K562 (cell line): Measurements from ENCODE around the gene FETUB.

ENCODE experiments used
- CHD2 ChIP-seq: IDR thresholded peaks from 2 replicates; pipeline ENCODE4 v1.6.1; 2011; ENCODE audit warnings: low read depth, low read length
- EP300 ChIP-seq: IDR thresholded peaks from 2 replicates; pipeline ENCODE4 v1.6.1; 2012; ENCODE audit warnings: low read length, improper control_type of control experiment
- JUNB ChIP-seq: fragments of 450-650 bp; formaldehyde crosslinking; conservative IDR thresholded peaks from 2 replicates; pipeline ENCODE4 v1.4.0; 2020; ENCODE audit warnings: mild to moderate bottlenecking
- MEF2A ChIP-seq: IDR thresholded peaks from 2 replicates; pipeline ENCODE4 v1.6.1; 2011; ENCODE audit warnings: low read depth, mild to moderate bottlenecking, low read length, moderate library complexity; ENCODE audit not compliant: control insufficient read depth
- NR2C2 ChIP-seq, 2 experiments: fragments of 200-800 bp in 1 of 2; sonication (Bioruptor generic) in 1 of 2; sonication (generic) in 1 of 2; formaldehyde crosslinking in 1 of 2; IDR thresholded peaks; 2 replicates each; pipeline versions ENCODE4 v1.6.1 to v1.8.0; 2016 to 2022; ENCODE audit warnings: mild to moderate bottlenecking in 1 of 2, missing compliant biosample characterization in 1 of 2, missing genetic modification characterization in 1 of 2, missing genetic modification reagents in 1 of 2
- SMC3 ChIP-seq: conservative IDR thresholded peaks from 2 replicates; pipeline ENCODE4 v1.6.1; 2011; ENCODE audit warnings: low read depth, low read length, improper control_type of control experiment; ENCODE audit not compliant: insufficient read depth
- ZBTB33 ChIP-seq: sonication (generic); formaldehyde crosslinking; IDR thresholded peaks from 2 replicates; pipeline ENCODE4 v1.8.1; 2023; ENCODE audit warnings: mild to moderate bottlenecking, missing genetic modification reagents
- ZNF253 ChIP-seq: fragments of 250-450 bp; sonication (Bioruptor Pico); conservative IDR thresholded peaks from 2 replicates; pipeline ENCODE4 v1.6.1; 2021; ENCODE audit warnings: mild to moderate bottlenecking
- ZNF274 ChIP-seq: IDR thresholded peaks from 2 replicates; pipeline ENCODE4 v1.6.1; 2011; ENCODE audit warnings: low read depth, mild to moderate bottlenecking, low read length, moderate library complexity, borderline replicate concordance
- ZNF398 ChIP-seq: fragments of 250-450 bp; sonication (Bioruptor Pico); IDR thresholded peaks from 2 replicates; pipeline ENCODE4 v1.8.0; 2021; ENCODE audit warnings: moderate library complexity, mild to moderate bottlenecking, inconsistent platforms
- TF ChIP-seq, protein P1 (sequence below): fragments of 250-450 bp; sonication (Bioruptor Pico); IDR thresholded peaks from 2 replicates; pipeline ENCODE4 v1.8.0; 2022; ENCODE audit warnings: moderate library complexity, mild to moderate bottlenecking, inconsistent platforms
- TF ChIP-seq, protein P2 (sequence below): sonication (generic); formaldehyde crosslinking; IDR thresholded peaks from 2 replicates; pipeline ENCODE4 v1.8.0; 2022; ENCODE audit warnings: mild to moderate bottlenecking, low read depth, missing genetic modification reagents
- TF ChIP-seq, protein P3 (sequence below): conservative IDR thresholded peaks from 2 replicates; pipeline ENCODE4 v1.6.1; 2011; ENCODE audit warnings: low read depth, mild to moderate bottlenecking, low read length; ENCODE audit not compliant: control insufficient read depth

GRCh38 chr3:186640929-186641328 lies 730 bp downstream of the FETUB start:
- TF ChIP-seq, protein P1, sequence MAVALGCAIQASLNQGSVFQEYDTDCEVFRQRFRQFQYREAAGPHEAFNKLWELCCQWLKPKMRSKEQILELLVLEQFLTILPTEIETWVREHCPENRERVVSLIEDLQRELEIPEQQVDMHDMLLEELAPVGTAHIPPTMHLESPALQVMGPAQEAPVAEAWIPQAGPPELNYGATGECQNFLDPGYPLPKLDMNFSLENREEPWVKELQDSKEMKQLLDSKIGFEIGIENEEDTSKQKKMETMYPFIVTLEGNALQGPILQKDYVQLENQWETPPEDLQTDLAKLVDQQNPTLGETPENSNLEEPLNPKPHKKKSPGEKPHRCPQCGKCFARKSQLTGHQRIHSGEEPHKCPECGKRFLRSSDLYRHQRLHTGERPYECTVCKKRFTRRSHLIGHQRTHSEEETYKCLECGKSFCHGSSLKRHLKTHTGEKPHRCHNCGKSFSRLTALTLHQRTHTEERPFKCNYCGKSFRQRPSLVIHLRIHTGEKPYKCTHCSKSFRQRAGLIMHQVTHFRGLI (CRISPR knock-in tag), result no peak
- TF ChIP-seq JUNB (CRISPR knock-in tag) (no peak), ZNF274 (no peak), NR2C2 (CRISPR knock-in tag; IDR thresholded peaks at IDR 0.05) (no peak), NR2C2 (tag; IDR thresholded peaks at IDR 0.05) (no peak), CHD2 (no peak), ZBTB33 (no peak), ZNF253 (CRISPR knock-in tag) (no peak), MEF2A (no peak), SMC3 (no peak), EP300 (no peak), ZNF398 (no peak)
- TF ChIP-seq, protein P2, sequence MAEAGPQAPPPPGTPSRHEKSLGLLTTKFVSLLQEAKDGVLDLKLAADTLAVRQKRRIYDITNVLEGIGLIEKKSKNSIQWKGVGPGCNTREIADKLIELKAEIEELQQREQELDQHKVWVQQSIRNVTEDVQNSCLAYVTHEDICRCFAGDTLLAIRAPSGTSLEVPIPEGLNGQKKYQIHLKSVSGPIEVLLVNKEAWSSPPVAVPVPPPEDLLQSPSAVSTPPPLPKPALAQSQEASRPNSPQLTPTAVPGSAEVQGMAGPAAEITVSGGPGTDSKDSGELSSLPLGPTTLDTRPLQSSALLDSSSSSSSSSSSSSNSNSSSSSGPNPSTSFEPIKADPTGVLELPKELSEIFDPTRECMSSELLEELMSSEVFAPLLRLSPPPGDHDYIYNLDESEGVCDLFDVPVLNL (CRISPR knock-in tag), result no peak
- TF ChIP-seq, protein P3, sequence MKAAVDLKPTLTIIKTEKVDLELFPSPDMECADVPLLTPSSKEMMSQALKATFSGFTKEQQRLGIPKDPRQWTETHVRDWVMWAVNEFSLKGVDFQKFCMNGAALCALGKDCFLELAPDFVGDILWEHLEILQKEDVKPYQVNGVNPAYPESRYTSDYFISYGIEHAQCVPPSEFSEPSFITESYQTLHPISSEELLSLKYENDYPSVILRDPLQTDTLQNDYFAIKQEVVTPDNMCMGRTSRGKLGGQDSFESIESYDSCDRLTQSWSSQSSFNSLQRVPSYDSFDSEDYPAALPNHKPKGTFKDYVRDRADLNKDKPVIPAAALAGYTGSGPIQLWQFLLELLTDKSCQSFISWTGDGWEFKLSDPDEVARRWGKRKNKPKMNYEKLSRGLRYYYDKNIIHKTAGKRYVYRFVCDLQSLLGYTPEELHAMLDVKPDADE, result no peak
